Measurements from ENCODE around the gene NFKBIE.

DNA sequence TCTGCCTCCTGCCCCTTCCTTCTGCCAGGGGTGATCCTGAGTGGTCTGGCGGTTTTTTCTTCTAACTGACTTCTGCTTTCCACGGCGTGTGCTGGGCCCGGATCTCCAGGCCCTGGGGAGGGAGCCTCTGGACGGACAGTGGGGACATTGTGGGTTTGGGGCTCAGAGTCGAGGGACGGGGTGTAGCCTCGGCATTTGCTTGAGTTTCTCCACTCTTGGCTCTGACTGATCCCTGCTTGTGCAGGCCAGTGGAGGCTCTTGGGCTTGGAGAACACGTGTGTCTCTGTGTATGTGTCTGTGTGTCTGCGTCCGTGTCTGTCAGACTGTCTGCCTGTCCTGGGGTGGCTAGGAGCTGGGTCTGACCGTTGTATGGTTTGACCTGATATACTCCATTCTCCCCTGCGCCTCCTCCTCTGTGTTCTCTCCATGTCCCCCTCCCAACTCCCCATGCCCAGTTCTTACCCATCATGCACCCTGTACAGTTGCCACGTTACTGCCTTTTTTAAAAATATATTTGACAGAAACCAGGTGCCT lies 31.7 kb downstream of the NFKBIE start:
- TF ChIP-seq, protein P1, sequence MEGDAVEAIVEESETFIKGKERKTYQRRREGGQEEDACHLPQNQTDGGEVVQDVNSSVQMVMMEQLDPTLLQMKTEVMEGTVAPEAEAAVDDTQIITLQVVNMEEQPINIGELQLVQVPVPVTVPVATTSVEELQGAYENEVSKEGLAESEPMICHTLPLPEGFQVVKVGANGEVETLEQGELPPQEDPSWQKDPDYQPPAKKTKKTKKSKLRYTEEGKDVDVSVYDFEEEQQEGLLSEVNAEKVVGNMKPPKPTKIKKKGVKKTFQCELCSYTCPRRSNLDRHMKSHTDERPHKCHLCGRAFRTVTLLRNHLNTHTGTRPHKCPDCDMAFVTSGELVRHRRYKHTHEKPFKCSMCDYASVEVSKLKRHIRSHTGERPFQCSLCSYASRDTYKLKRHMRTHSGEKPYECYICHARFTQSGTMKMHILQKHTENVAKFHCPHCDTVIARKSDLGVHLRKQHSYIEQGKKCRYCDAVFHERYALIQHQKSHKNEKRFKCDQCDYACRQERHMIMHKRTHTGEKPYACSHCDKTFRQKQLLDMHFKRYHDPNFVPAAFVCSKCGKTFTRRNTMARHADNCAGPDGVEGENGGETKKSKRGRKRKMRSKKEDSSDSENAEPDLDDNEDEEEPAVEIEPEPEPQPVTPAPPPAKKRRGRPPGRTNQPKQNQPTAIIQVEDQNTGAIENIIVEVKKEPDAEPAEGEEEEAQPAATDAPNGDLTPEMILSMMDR (conservative IDR thresholded peaks at IDR 0.05; ENCODE audit: low read length): no peak
- TF ChIP-seq EZH2phosphoT487 (IDR thresholded peaks at IDR 0.05; ENCODE audit: borderline replicate concordance): no peak
